IPS DF 6.9 (cell line): ENCODE results near the gene CEMIP2.

Experiments used
- DNase-seq: peaks from one replicate; pipeline ENCODE4 v3.0.0-alpha.2; 2013; ENCODE audit warnings: low read depth, low spot score
- H3K27ac ChIP-seq: one replicate; pipeline ENCODE4 v1.5.1; 2013; ENCODE audit warnings: low read length, control low read depth
- H3K27me3 ChIP-seq: 2 replicates; pipeline ENCODE4 v1.6.1; 2013; ENCODE audit warnings: mild to moderate bottlenecking, low read length; ENCODE audit not compliant: control insufficient read depth, insufficient read depth
- H3K36me3 ChIP-seq: 2 replicates; pipeline ENCODE4 v1.6.1; 2013; ENCODE audit warnings: low read length; ENCODE audit not compliant: control insufficient read depth, insufficient read depth
- H3K4me1 ChIP-seq: 2 replicates; pipeline ENCODE4 v1.6.1; 2013; ENCODE audit warnings: low read length; ENCODE audit not compliant: control insufficient read depth, insufficient read depth
- H3K4me3 ChIP-seq: 2 replicates; pipeline ENCODE4 v1.5.1; 2013; ENCODE audit warnings: mild to moderate bottlenecking, low read length
- H3K9me3 ChIP-seq: 2 replicates; pipeline ENCODE4 v1.6.1; 2013; ENCODE audit warnings: low read length, inconsistent platforms; ENCODE audit not compliant: control insufficient read depth, insufficient read depth
- WGBS: extraction: QIAGEN DNeasy Blood & Tissue Kit; methylation state at CpG from one replicate; pipeline ENCODE4 v1.1.7; 2013; ENCODE audit warnings: mixed read lengths, missing lambda C conversion rate; ENCODE audit not compliant: insufficient read length, insufficient coverage; 5-methylcytosine and 5-hydroxymethylcytosine counted together

The CEMIP2 gene

GRCh38 chr9:71681104-71681707, 87.1 kb downstream of the CEMIP2 start:
- Histone ChIP-seq H3K4me1 (peaks cover 5% of the 10 kb centered on the region; the same call in 1 of the 2 replicates), H3K36me3 (no peaks in the 10 kb centered on the region; the same call in 1 of the 2 replicates), H3K27me3 (no peaks in the 10 kb centered on the region), H3K9me3 (no peaks in the 10 kb centered on the region), H3K27ac (no peak overlapping the region), H3K4me3 (no peak overlapping the region)
- no peak for DNase-seq
- WGBS = no CpG with 5 or more reads among the region's 1 CpG

- no CpG with 5 or more reads among the region's 5 CpGs for WGBS
- Histone ChIP-seq H3K36me3 (no peaks in the 10 kb centered on the region; the same call in 1 of the 2 replicates), H3K27me3 (no peaks in the 10 kb centered on the region), H3K4me3 (no peak overlapping the region), H3K9me3 (no peaks in the 10 kb centered on the region), H3K4me1 (0 out of 2 replicates have a peak, but pooled peaks cover 1% of the 10 kb centered on the region), H3K27ac (no peak overlapping the region)
- DNase-seq = no peak
Observed at GRCh38 chr9:71680189-71680980, 87.9 kb downstream of the CEMIP2 start.

GRCh38 chr9:71678999-71679398, 89.3 kb downstream of the CEMIP2 start:
- H3K36me3 ChIP-seq = no peaks in the 10 kb centered on the region; the same call in 1 of the 2 replicates
- DNase-seq = no peak
- H3K27me3 ChIP-seq = no peaks in the 10 kb centered on the region
- no peak overlapping the region for H3K27ac ChIP-seq
- H3K9me3 ChIP-seq = no peaks in the 10 kb centered on the region
- no peak overlapping the region for H3K4me3 ChIP-seq
- no CpG with 5 or more reads among the region's 3 CpGs for WGBS
- peaks cover 3% of the 10 kb centered on the region; the same call in 1 of the 2 replicates for H3K4me1 ChIP-seq

GRCh38 chr9:71677209-71677608, 91.1 kb downstream of the CEMIP2 start:
- Histone ChIP-seq H3K9me3 (no peaks in the 10 kb centered on the region), H3K27ac (no peak overlapping the region), H3K36me3 (no peaks in the 10 kb centered on the region), H3K4me1 (peaks cover 1% of the 10 kb centered on the region; the same call in 1 of the 2 replicates), H3K4me3 (no peak overlapping the region), H3K27me3 (no peaks in the 10 kb centered on the region)
- WGBS = 100% methylated on average over 1 of the region's 1 CpG
- DNase-seq = no peak

- H3K4me1 ChIP-seq = peaks cover 1% of the 10 kb centered on the region; the same call in 1 of the 2 replicates
- H3K27ac ChIP-seq = no peak overlapping the region
- no peaks in the 10 kb centered on the region for H3K9me3 ChIP-seq
Observed at GRCh38 chr9:71676460-71676859, 91.9 kb downstream of the CEMIP2 start.

DNA sequence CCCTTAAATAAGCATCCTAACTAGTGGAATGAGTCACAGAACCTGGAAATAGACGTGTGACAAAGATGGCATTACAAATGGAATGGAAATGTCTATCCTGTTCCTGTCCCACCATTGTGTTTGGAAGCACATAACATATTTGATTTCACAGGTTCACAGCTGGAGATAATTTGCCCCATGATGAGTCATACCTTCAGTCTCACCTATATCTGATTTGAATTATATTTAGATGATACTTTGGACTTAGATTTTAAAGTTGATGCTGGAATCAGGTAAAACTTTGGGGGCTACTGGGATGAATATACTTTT, 92.5 kb downstream of the CEMIP2 start:
- Histone ChIP-seq H3K4me1 (peaks cover 1% of the 10 kb centered on the region; the same call in 1 of the 2 replicates), H3K36me3 (no peaks in the 10 kb centered on the region), H3K27me3 (no peaks in the 10 kb centered on the region), H3K9me3 (no peaks in the 10 kb centered on the region), H3K4me3 (no peak overlapping the region), H3K27ac (no peak overlapping the region)
- WGBS = no CpG with 5 or more reads among the region's 1 CpG
- no peak for DNase-seq

More at GRCh38 chr9:71676460-71676859, 91.9 kb downstream of the CEMIP2 start:
- Histone ChIP-seq H3K36me3 (no peaks in the 10 kb centered on the region), H3K4me3 (no peak overlapping the region), H3K27me3 (no peaks in the 10 kb centered on the region)
- no peak for DNase-seq

GRCh38 chr9:71675105-71675856, 93.0 kb downstream of the CEMIP2 start:
- Histone ChIP-seq H3K4me3 (no peak overlapping the region), H3K27me3 (no peaks in the 10 kb centered on the region), H3K27ac (no peak overlapping the region), H3K9me3 (no peaks in the 10 kb centered on the region), H3K36me3 (no peaks in the 10 kb centered on the region), H3K4me1 (peaks cover 1% of the 10 kb centered on the region; the same call in 1 of the 2 replicates)
- no CpG with 5 or more reads among the region's 3 CpGs for WGBS
- DNase-seq = no peak

GRCh38 chr9:71672573-71672972, 95.7 kb downstream of the CEMIP2 start:
- no CpG with 5 or more reads among the region's 1 CpG for WGBS
- Histone ChIP-seq H3K9me3 (no peaks in the 10 kb centered on the region), H3K36me3 (no peaks in the 10 kb centered on the region), H3K4me3 (no peak overlapping the region), H3K27ac (no peak overlapping the region), H3K4me1 (peaks cover 1% of the 10 kb centered on the region; the same call in 1 of the 2 replicates), H3K27me3 (no peaks in the 10 kb centered on the region)
- no peak for DNase-seq

DNA sequence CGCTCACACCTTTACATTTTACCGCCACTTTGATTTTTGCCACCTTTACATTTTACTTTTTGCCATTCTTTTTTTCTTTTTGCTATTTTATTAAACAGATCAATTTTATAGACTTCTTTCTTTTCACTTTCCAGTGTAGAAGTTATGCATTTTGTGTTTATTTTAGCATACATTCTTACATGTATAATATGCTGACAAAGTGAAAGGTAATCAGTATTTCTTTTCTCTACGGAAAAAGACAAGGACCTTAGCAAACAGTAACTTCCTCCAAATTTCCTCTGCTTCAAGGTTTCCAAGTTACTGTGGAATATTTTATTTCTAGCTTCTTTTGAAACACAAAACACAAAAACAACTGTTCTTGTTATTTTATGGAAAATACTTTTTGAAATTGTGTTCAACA, 97.0 kb downstream of the CEMIP2 start:
- Histone ChIP-seq H3K27ac (no peak overlapping the region), H3K27me3 (no peaks in the 10 kb centered on the region), H3K36me3 (no peaks in the 10 kb centered on the region), H3K9me3 (no peaks in the 10 kb centered on the region), H3K4me3 (no peak overlapping the region), H3K4me1 (peaks cover 1% of the 10 kb centered on the region; the same call in 1 of the 2 replicates)
- DNase-seq = no peak
- WGBS = no CpG with 5 or more reads among the region's 3 CpGs

GRCh38 chr9:71670121-71670520, 98.2 kb downstream of the CEMIP2 start:
- WGBS = no CpG with 5 or more reads among the region's 1 CpG

More at GRCh38 chr9:71670121-71670520, 98.2 kb downstream of the CEMIP2 start:
- H3K4me1 ChIP-seq = peaks cover under 1% of the 10 kb centered on the region; the same call in 1 of the 2 replicates
- H3K36me3 ChIP-seq = no peaks in the 10 kb centered on the region
- H3K9me3 ChIP-seq = no peaks in the 10 kb centered on the region
- H3K4me3 ChIP-seq = no peak overlapping the region
- no peak for DNase-seq
- H3K27ac ChIP-seq = no peak overlapping the region
- H3K27me3 ChIP-seq = no peaks in the 10 kb centered on the region
